ENCODE data around the gene HHAT. TPM values are rescaled to one million over a fixed set of nuclear protein-coding genes. Genes with fewer than 3 reads are reported as not detected.

HHAT gene
- polyA plus RNA-seq, 3 donors = 12.7 to 13.8 (median 13.0) TPM

- DNase-seq = no peak
These were observed 265.9 kb downstream of the HHAT start for GRCh38 chr1:210594605-210595004.

DNA sequence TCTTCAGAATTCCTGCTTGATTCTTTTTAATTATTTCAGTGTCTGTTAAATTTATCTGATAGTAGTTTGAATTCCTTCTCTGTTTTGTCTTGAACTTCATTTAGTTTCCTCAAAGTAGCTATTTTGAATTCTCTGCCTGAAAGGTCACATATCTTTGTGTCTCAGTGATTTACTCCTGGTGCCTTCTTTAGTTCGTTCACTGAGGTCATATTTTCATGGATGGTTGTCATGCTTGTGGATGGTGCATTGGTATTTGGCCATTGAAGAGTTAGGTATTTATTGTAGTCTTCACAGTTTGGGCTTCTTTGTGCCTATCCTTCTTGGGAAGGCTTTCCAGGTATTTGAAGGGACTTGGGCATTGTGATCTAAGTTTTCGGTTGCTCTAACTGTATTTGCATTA, 267.9 kb downstream of the HHAT start:
- no peak for DNase-seq

GRCh38 chr1:210597555-210598134, 268.9 kb downstream of the HHAT start:
- no peak for DNase-seq

GRCh38 chr1:210598135-210598652, 269.5 kb downstream of the HHAT start:
- DNase-seq = no peak

DNA sequence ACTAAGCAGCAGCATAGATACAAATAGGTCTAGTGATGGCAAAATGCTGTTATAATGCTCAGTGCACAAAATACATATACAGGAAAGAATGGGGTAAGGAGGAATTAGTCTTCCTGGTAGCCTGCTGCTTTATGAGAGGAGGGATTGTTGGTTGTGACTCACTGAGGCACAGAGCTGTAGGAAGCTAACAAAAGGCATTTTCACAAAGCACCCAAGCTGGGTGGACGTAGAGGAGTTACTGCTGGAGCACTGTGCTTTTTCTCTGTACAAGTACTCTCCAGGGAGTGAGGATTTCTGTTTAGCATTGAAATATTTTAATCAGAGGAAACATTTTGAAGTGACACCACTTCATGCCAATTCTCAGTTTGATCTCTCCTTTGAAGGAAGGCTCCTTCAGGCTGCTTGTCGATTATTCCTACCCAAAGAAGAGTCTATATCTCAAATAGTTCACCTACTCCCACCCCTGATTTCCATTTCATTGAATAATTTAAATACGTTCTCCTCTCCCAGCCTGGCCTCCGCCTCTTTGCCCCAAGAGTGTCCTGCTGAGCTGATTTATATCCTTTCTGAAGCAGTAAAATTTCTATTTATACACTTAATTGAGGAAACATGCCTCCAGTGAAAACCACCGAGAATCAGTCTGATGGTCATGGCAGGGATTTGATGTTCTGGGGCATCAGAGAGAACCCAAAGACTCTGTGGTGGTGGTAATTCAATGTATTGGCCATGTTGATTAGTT, 271.9 kb downstream of the HHAT start:
- DNase-seq = no peak

DNA sequence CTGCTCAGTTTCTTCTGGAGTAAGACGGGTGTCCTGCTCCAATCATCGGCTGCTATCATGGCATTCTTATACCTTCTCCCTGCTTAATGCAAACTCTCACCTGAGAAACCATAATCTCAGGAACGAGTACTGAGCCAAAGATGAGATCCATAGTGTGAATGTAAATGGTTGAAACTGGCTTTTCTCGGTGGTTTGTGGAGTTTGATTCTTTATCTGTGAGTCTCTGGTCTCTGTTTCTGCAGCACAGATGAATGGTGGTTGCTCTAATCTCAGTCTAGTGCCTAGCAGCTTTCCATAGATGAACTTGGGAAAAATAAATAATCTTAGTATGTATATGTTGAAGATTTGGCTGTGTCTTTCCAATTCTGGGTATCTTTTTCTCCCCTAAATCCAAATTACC, 274.4 kb downstream of the HHAT start:
- DNase-seq = no peak

DNA sequence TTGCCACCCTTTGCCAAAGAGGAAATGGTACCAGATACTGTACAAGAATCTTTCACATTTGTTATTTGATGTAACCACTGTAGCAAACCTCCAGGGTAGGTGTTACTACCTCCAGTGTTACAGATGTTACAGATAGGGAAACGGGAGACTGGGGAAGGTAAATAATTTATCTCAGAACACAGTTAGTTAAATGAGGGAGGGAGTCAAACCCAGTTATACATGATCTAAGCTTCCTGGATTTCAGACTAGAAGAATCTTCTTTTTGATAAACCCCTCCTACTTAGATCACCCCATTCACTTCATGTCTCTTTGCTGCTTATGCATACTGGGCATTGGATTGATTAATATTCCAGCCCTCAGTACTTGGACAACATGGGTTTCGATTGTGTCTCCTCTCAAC, 276.4 kb downstream of the HHAT start:
- DNase-seq = no peak

- no peak for DNase-seq
These were observed 278.7 kb downstream of the HHAT start for GRCh38 chr1:210607361-210607760.

- DNase-seq = no peak
These were observed 280.1 kb downstream of the HHAT start for GRCh38 chr1:210608767-210609166.

DNA sequence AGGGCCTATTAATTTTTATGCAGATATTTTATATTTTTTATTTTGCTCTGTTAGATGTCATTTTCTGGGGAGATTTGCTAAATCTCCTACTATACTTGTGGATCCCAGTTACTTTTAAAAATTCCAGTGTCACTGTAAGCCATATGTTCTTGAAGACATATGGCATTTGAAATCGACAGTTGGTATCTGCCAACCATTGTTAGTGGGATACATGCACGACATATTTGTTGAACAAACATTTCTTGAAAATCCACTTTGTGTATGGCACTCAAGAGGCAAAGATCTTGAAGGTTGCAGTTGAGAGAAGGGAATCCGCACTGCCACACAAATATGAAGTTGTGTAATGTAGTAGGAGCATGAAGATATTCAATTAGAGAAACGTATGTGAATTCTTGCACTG, 287.7 kb downstream of the HHAT start:
- DNase-seq = no peak

GRCh38 chr1:210617293-210617692, 288.6 kb downstream of the HHAT start:
- DNase-seq = no peak

DNA sequence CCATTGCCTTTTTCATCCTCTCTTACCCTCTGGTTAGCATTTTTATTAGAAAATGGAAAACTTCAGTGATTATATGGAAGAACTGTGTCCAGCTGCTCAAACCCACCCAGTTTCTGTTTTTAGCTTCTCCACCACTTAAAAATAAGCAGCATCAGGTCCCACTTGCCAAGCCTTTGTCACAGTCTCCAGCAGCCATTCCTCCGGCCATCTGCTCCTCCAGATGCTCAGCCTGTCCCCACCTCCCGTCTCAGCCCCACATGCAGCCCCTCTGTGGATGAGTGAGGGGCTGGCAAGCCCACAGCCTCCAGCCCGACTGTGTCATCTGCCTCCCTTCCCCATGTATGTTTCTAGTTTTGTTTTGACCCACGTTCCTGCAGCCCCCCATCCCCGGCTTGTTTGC, 289.7 kb downstream of the HHAT start:
- no peak for DNase-seq

GRCh38 chr1:210620867-210621488, 292.3 kb downstream of the HHAT start:
- no peak for DNase-seq

GRCh38 chr1:210621712-210622111, 293.0 kb downstream of the HHAT start:
- no peak for DNase-seq

- DNase-seq = no peak
These were observed 296.0 kb downstream of the HHAT start for GRCh38 chr1:210624722-210625121.

GRCh38 chr1:210625715-210626114, 297.0 kb downstream of the HHAT start:
- DNase-seq = no peak

GRCh38 chr1:210626341-210626740, 297.6 kb downstream of the HHAT start:
- no peak for DNase-seq

- no peak for DNase-seq
These were observed 299.1 kb downstream of the HHAT start for GRCh38 chr1:210627755-210628154.

DNA sequence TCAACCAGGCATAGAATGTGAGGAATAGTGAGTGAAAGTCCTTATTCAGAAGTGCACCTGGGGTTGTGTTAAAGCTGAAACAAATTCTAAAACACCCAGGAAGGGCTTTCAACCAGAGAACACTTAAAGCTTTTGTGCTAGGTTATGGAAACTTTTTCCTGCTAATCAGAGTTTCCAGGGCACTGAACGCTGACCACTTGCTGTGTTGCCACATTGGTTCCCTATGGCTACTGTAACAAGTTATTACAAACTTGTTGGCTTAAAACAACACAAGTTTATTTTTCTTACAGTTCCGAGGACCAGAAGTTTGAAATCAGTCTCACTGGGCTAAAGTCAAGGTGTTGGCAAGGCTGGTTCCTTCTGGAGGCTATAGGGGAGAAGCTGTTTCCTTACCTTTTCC, 300.6 kb downstream of the HHAT start:
- no peak for DNase-seq

DNA sequence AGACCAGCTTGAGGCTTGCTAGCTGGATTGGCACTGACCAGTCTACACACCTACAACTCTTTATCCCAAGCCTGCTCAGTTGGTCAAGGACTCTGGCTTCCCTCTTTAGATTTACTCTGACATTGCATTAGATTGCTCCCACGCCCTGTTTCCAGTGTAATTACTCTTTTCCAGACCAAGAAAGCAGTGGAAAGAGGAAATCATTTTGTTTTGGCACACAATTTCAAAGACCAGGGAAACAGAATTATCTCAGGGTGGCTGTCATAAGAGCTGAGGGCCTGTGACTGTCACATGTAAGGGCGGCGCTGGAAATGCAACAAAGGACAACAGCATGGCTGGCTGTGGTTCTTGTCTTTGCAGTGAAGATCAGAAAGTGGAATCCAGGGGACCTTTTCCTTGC, 302.7 kb downstream of the HHAT start:
- DNase-seq = no peak

- DNase-seq = no peak
These were observed 304.4 kb downstream of the HHAT start for GRCh38 chr1:210633140-210633539.

DNA sequence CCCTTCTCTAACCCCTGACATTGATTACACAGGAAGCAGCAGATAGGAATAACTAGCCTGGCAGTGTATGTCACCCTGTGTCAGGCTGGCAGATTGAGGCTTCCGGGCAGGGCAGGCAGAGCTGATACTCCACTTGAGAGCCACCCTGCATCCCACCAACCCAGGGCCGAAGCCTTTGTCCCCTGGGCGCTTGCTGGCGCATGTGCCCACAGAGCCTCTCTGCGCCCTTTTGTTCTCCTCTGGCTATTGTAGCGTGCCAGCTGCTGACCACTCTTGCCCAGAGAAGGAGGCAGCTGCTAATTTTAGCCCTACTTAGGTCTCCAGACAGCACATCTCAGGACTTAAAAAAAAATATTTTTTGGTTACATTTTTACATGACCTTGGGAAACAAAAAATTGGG, 304.9 kb downstream of the HHAT start:
- no peak for DNase-seq

DNA sequence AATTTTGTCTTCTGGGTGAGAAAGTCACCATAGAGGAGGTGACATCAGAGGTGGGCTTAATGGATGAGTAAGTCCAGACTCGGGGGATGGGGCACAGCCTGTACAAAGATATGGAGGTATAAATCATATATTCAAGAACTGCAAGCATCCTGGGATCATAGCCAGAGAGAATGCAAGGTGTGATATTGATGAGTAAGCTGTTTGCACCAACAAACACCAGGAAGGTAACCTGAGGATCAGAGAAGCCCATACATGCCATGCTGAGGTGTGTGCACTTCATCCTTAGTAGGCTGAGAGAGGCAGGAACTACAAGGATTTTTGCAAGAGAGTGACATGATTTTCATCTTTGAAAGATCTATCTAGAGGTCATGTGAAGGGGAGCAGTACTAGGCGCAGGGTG, 306.4 kb downstream of the HHAT start:
- DNase-seq = no peak

Measured in renal pelvis (tissue), 4 donors.